ENCODE results near the gene VWCE. TPM values are rescaled to one million over a fixed set of nuclear protein-coding genes. Genes with fewer than 3 reads are reported as not detected.
"Not testable (repeated sequence)": the region's sequence is repeated elsewhere in the genome, so short reads cannot be mapped to it uniquely, and the experiment has no call there.

The VWCE gene
- total RNA-seq, 1 experiment from 2014 or later, result 17.7 TPM

DNA sequence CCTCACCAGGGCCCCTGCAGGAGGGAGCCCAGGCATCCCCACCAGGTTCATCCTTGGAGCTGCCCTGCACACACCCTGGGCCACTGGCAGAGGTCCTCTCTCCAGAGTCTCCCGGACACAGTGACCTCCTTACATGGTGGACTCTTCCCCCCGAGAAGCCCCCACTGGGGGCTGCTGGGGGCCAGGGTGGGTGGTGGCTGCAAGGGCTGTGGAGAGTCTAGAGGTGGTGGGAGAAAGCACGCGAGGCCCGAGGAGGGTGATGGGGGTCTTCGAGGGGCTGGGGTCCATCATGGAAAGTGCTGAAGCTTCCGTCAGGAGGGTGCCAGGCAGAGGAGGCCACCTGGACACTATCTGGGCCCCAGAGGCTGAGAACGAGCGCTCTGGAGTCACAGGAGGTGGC, 36.6 kb downstream of the VWCE start:
- H3K4me3 ChIP-seq (ENCODE audit: low read depth, low read length), result no peak overlapping the region
- Mint-ChIP-seq H3K9me3 (ENCODE audit: unreplicated experiment) (no peaks in the 10 kb centered on the region), H3K4me1 (ENCODE audit: low read depth, unreplicated experiment) (no peaks in the 10 kb centered on the region), H3K27ac (ENCODE audit: unreplicated experiment) (no peak overlapping the region), H3K4me3 (ENCODE audit: unreplicated experiment) (no peak overlapping the region), H3K27me3 (ENCODE audit: insufficient read depth, unreplicated experiment) (no peaks in the 10 kb centered on the region), H3K36me3 (ENCODE audit: insufficient read depth, unreplicated experiment) (no peaks in the 10 kb centered on the region)
- H3K4me1 ChIP-seq, result no peaks in the 10 kb centered on the region
- no TSS peak for BruUV-seq (replicated peaks)
- POLR2A ChIA-PET, result no interaction called here
- TF ChIP-seq, protein P1, sequence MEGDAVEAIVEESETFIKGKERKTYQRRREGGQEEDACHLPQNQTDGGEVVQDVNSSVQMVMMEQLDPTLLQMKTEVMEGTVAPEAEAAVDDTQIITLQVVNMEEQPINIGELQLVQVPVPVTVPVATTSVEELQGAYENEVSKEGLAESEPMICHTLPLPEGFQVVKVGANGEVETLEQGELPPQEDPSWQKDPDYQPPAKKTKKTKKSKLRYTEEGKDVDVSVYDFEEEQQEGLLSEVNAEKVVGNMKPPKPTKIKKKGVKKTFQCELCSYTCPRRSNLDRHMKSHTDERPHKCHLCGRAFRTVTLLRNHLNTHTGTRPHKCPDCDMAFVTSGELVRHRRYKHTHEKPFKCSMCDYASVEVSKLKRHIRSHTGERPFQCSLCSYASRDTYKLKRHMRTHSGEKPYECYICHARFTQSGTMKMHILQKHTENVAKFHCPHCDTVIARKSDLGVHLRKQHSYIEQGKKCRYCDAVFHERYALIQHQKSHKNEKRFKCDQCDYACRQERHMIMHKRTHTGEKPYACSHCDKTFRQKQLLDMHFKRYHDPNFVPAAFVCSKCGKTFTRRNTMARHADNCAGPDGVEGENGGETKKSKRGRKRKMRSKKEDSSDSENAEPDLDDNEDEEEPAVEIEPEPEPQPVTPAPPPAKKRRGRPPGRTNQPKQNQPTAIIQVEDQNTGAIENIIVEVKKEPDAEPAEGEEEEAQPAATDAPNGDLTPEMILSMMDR (IDR thresholded peaks at IDR 0.05; ENCODE audit: insufficient read depth in 1 of 2, low read depth in 1 of 2, low read length in 1 of 2, severe bottlenecking in 1 of 2, unreplicated experiment in 1 of 2), result no peak
- no peaks in the 10 kb centered on the region for H3K9me3 ChIP-seq
- intact Hi-C loops (cut with micrococcal nuclease; ENCODE audit: unreplicated experiment), result no loop called here
- DNase-seq, result no peak
- CTCF ChIA-PET, result no interaction called here
- H3K36me3 ChIP-seq (ENCODE audit: control insufficient read depth, insufficient read depth, low read length), result peaks cover 3% of the 10 kb centered on the region
- no peaks in the 10 kb centered on the region for H3K27me3 ChIP-seq (replicated peaks; ENCODE audit: control insufficient read depth, insufficient read depth, low read length)

DNA sequence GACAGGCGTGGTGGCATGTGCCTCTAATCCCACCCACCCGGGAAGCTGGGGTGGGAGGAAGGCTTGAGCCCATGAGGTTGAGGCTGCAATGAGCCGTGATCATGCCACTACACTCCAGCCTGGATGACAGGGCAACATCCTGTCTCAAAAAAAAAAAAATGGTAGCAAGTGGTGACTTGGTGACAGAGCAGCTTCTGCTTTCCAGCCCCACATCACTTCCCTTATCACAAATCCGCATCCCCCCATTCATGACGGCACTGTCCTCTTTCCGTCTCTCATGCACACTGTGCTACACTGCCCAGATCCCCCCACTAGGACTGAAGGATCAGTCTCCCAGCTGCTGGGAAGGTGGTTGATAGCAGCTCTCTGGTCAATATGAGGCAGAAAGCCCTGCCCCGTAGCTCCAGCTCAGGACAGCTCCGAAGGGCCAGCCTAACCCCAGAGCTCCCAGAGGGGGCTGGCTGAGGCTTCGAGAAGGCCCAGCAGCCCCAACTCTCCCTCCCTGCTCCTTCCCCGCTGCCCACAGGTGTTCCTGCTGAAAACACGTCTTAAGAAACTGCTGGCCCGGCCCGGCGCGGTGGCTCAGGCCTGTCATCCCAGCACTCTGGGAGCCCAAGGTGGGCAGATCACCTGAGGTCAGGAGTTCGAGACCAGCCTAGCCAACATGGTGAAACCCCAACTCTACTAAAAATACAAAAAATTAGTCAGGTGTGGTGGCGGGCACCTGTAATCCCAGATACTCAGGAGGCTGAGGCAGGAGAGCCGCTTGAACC, 38.2 kb downstream of the VWCE start:
- Mint-ChIP-seq H3K36me3 (ENCODE audit: insufficient read depth, unreplicated experiment) (no peaks in the 10 kb centered on the region), H3K27me3 (ENCODE audit: insufficient read depth, unreplicated experiment) (no peaks in the 10 kb centered on the region), H3K27ac (ENCODE audit: unreplicated experiment) (no peak overlapping the region), H3K4me3 (ENCODE audit: unreplicated experiment) (no peak overlapping the region), H3K4me1 (ENCODE audit: low read depth, unreplicated experiment) (no peaks in the 10 kb centered on the region), H3K9me3 (ENCODE audit: unreplicated experiment) (no peaks in the 10 kb centered on the region)
- BruUV-seq (replicated peaks), result no TSS peak
- Histone ChIP-seq H3K4me1 (no peaks in the 10 kb centered on the region), H3K36me3 (ENCODE audit: control insufficient read depth, insufficient read depth, low read length) (peaks cover 2% of the 10 kb centered on the region), H3K4me3 (ENCODE audit: low read depth, low read length) (no peak overlapping the region), H3K27me3 (replicated peaks; ENCODE audit: control insufficient read depth, insufficient read depth, low read length) (no peaks in the 10 kb centered on the region), H3K9me3 (no peaks in the 10 kb centered on the region)
- DNase-seq, result no peak
- intact Hi-C loops (cut with micrococcal nuclease; ENCODE audit: unreplicated experiment), result no loop called here
- ChIA-PET CTCF (no interaction called here), POLR2A (no interaction called here)
- TF ChIP-seq, protein P1 (IDR thresholded peaks at IDR 0.05; ENCODE audit: insufficient read depth in 1 of 2, low read depth in 1 of 2, low read length in 1 of 2, severe bottlenecking in 1 of 2, unreplicated experiment in 1 of 2), result no peak

DNA sequence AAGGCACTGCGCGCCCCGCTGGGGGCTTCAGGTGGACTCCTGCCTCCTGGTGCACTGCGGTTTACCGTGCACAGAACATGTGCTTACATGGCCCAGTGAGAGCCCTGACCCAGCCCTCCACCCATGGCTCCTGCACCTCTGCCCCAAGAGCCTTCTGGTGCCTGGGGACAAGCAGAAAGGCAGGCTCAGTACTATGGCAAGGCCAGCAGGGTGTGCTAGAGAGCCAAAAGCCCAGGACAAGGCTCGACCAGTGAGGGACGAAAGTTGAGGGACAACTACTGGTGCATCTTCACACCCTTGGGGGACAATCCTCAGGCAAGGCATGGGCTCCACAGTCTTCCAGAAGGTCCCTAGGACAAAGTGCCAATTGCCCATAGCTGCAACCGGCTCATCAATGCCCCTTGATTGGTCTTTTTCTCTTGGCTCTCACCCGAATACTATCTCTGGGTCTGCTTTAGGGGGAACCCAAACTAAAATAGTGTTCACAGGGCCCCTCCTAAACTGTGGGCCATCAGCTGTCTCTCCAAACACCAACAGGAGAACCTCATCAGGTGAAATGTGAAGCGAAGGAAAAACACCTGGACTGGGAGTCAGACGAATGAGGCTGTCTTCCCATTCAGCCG, 40.6 kb downstream of the VWCE start:
- intact Hi-C loops (cut with micrococcal nuclease; ENCODE audit: unreplicated experiment), result loop anchor here (1.0 kb wide), 3 partner anchors 40 to 131 kb away; no protein-coding TSS in a partner anchor
- H3K4me3 Mint-ChIP-seq (ENCODE audit: unreplicated experiment), result no peak overlapping the region
- no peaks in the 10 kb centered on the region for H3K4me1 Mint-ChIP-seq (ENCODE audit: low read depth, unreplicated experiment)
- Histone ChIP-seq H3K36me3 (ENCODE audit: control insufficient read depth, insufficient read depth, low read length) (no peaks in the 10 kb centered on the region; the same call in 1 of the 2 replicates), H3K4me3 (ENCODE audit: low read depth, low read length) (no peak overlapping the region), H3K4me1 (no peaks in the 10 kb centered on the region), H3K9me3 (no peaks in the 10 kb centered on the region), H3K27me3 (replicated peaks; ENCODE audit: control insufficient read depth, insufficient read depth, low read length) (no peaks in the 10 kb centered on the region)
- ChIA-PET POLR2A (no interaction called here), CTCF (interaction anchor here (1.5 to 1.7 kb wide), 2 partner anchors 40 to 131 kb away, joined by 4 to 8 read pairs; partner anchors contain the start of gene VWCE)
- H3K9me3 Mint-ChIP-seq (ENCODE audit: unreplicated experiment), result no peaks in the 10 kb centered on the region
- no TSS peak for BruUV-seq (replicated peaks)
- TF ChIP-seq, protein P1 (IDR thresholded peaks at IDR 0.05; ENCODE audit: insufficient read depth in 1 of 2, low read depth in 1 of 2, low read length in 1 of 2, severe bottlenecking in 1 of 2, unreplicated experiment in 1 of 2), result peak; percentile 92 to 96
- H3K27ac Mint-ChIP-seq (ENCODE audit: unreplicated experiment), result no peak overlapping the region
- no peaks in the 10 kb centered on the region for H3K27me3 Mint-ChIP-seq (ENCODE audit: insufficient read depth, unreplicated experiment)
- peak; percentile 69 to 78 for DNase-seq
- no peaks in the 10 kb centered on the region for H3K36me3 Mint-ChIP-seq (ENCODE audit: insufficient read depth, unreplicated experiment)

DNA sequence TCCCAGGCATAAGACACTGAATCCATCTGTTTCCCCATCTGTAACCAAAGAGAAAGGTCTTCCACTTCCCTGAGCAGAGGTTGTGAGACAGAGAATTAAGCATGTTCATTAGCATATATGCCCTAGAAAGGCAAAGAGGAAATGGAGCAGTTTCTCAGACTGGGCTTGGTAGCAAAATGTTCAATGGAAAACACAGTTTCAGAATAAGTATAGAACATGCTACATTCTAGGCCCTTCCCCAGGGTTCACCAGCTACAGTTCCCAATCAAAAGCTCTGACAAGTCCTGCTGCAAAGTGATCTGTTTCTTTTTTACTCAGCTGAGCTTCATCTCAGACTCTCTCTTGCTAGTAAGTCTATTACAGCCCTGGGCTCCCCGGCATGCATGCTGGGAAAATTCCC, 42.8 kb downstream of the VWCE start:
- H3K9me3 Mint-ChIP-seq (ENCODE audit: unreplicated experiment); H3K27ac Mint-ChIP-seq (ENCODE audit: unreplicated experiment); CTCF ChIA-PET; H3K27me3 Mint-ChIP-seq (ENCODE audit: insufficient read depth, unreplicated experiment); H3K4me1 ChIP-seq; H3K9me3 ChIP-seq; BruUV-seq (replicated peaks); H3K4me1 Mint-ChIP-seq (ENCODE audit: low read depth, unreplicated experiment); H3K4me3 Mint-ChIP-seq (ENCODE audit: unreplicated experiment); H3K36me3 ChIP-seq (ENCODE audit: control insufficient read depth, insufficient read depth, low read length); H3K4me3 ChIP-seq (ENCODE audit: low read depth, low read length); DNase-seq; H3K36me3 Mint-ChIP-seq (ENCODE audit: insufficient read depth, unreplicated experiment); intact Hi-C loops (cut with micrococcal nuclease; ENCODE audit: unreplicated experiment); H3K27me3 ChIP-seq (replicated peaks; ENCODE audit: control insufficient read depth, insufficient read depth, low read length): not testable (repeated sequence)
- POLR2A ChIA-PET, result interaction anchor here (0.6 kb wide), 1 partner anchor 109 kb away, joined by 5 read pairs; the partner anchor contains the start of gene CYB561A3

All from Caco-2 (cell line).